NT2/D1 (cell line): ENCODE data around the gene DSCAML1.

Experiments
- DNase-seq: peaks from one replicate; pipeline ENCODE4 v3.0.0-alpha.2; 2011; ENCODE audit warnings: low read depth, low spot score
- H3K27me3 ChIP-seq: 2 replicates; pipeline ENCODE4 v1.6.0; 2011; ENCODE audit warnings: mild to moderate bottlenecking; ENCODE audit not compliant: insufficient read length, insufficient read depth
- H3K36me3 ChIP-seq: 2 replicates; pipeline ENCODE4 v1.6.1; 2011; ENCODE audit warnings: mild to moderate bottlenecking, low read length, mixed read lengths; ENCODE audit not compliant: insufficient read depth, insufficient read length
- H3K4me1 ChIP-seq: 2 replicates; pipeline ENCODE4 v1.5.1; 2011; ENCODE audit not compliant: insufficient read depth, insufficient read length
- H3K4me3 ChIP-seq: 2 replicates; pipeline ENCODE4 v1.5.1; 2011; ENCODE audit warnings: low read depth; ENCODE audit not compliant: insufficient read length
- H3K9ac ChIP-seq: 2 replicates; pipeline ENCODE4 v1.6.0; 2011; ENCODE audit warnings: low read depth; ENCODE audit not compliant: insufficient read length
- H3K9me3 ChIP-seq: 2 replicates; pipeline ENCODE4 v1.5.1; 2011; ENCODE audit warnings: mild to moderate bottlenecking, low read length; ENCODE audit not compliant: insufficient read depth
- SUZ12 ChIP-seq: IDR thresholded peaks from 2 replicates; pipeline ENCODE4 v1.6.1; 2011; ENCODE audit not compliant: insufficient read length, insufficient read depth; ENCODE audit errors: extremely low read depth
- YY1 ChIP-seq: IDR thresholded peaks from 2 replicates; pipeline ENCODE4 v1.6.1; 2011; ENCODE audit not compliant: insufficient read length, insufficient read depth
- ZNF274 ChIP-seq: IDR thresholded peaks from 2 replicates; pipeline ENCODE4 v1.6.1; 2011; ENCODE audit warnings: mild to moderate bottlenecking, low read depth, low read length

Gene DSCAML1

GRCh38 chr11:117597071-117597470, 199.9 kb downstream of the DSCAML1 start:
- H3K4me1 ChIP-seq, result peaks cover 3% of the 10 kb centered on the region
- no peak overlapping the region for H3K4me3 ChIP-seq
- DNase-seq, result peak; percentile 46
- H3K36me3 ChIP-seq, result no peaks in the 10 kb centered on the region
- no peaks in the 10 kb centered on the region for H3K9me3 ChIP-seq
- TF ChIP-seq ZNF274 (no peak), YY1 (no peak), SUZ12 (no peak)
- H3K9ac ChIP-seq, result no peak overlapping the region
- no peaks in the 10 kb centered on the region for H3K27me3 ChIP-seq

- Histone ChIP-seq H3K27me3 (no peaks in the 10 kb centered on the region), H3K4me1 (no peaks in the 10 kb centered on the region)
- DNase-seq, result no peak
These were observed 201.6 kb downstream of the DSCAML1 start for GRCh38 chr11:117595440-117595839.

GRCh38 chr11:117594721-117595120, 202.3 kb downstream of the DSCAML1 start:
- TF ChIP-seq ZNF274, result no peak
- TF ChIP-seq YY1, result no peak
- TF ChIP-seq SUZ12, result no peak
- no peak for DNase-seq
- Histone ChIP-seq H3K9me3 (no peaks in the 10 kb centered on the region), H3K27me3 (no peaks in the 10 kb centered on the region), H3K4me3 (no peak overlapping the region), H3K36me3 (no peaks in the 10 kb centered on the region), H3K4me1 (no peaks in the 10 kb centered on the region), H3K9ac (no peak overlapping the region)

More at GRCh38 chr11:117595440-117595839, 201.6 kb downstream of the DSCAML1 start:
- TF ChIP-seq ZNF274, result no peak
- TF ChIP-seq SUZ12, result no peak
- TF ChIP-seq YY1, result no peak
- H3K9me3 ChIP-seq, result no peaks in the 10 kb centered on the region
- no peaks in the 10 kb centered on the region for H3K36me3 ChIP-seq
- no peak overlapping the region for H3K9ac ChIP-seq
- no peak overlapping the region for H3K4me3 ChIP-seq

GRCh38 chr11:117593065-117593464, 204.0 kb downstream of the DSCAML1 start:
- no peaks in the 10 kb centered on the region for H3K27me3 ChIP-seq
- H3K4me3 ChIP-seq, result no peak overlapping the region
- H3K36me3 ChIP-seq, result no peaks in the 10 kb centered on the region
- TF ChIP-seq YY1, result no peak
- TF ChIP-seq ZNF274, result no peak
- no peak for TF ChIP-seq SUZ12
- no peak overlapping the region for H3K9ac ChIP-seq
- DNase-seq, result no peak
- no peaks in the 10 kb centered on the region for H3K4me1 ChIP-seq
- H3K9me3 ChIP-seq, result no peaks in the 10 kb centered on the region

- Histone ChIP-seq H3K36me3 (no peaks in the 10 kb centered on the region), H3K9me3 (no peaks in the 10 kb centered on the region), H3K4me3 (no peak overlapping the region), H3K27me3 (peaks cover 7% of the 10 kb centered on the region), H3K4me1 (no peaks in the 10 kb centered on the region), H3K9ac (no peak overlapping the region)
- no peak for DNase-seq
- TF ChIP-seq ZNF274, result no peak
- no peak for TF ChIP-seq YY1
- TF ChIP-seq SUZ12, result no peak
These were observed 205.5 kb downstream of the DSCAML1 start for GRCh38 chr11:117591316-117592039.

- Histone ChIP-seq H3K27me3 (peaks cover 7% of the 10 kb centered on the region), H3K4me3 (no peak overlapping the region), H3K4me1 (peaks cover 5% of the 10 kb centered on the region), H3K9ac (no peak overlapping the region), H3K9me3 (no peaks in the 10 kb centered on the region), H3K36me3 (no peaks in the 10 kb centered on the region)
- no peak for DNase-seq
- TF ChIP-seq YY1, result no peak
- no peak for TF ChIP-seq ZNF274
- TF ChIP-seq SUZ12, result no peak
These were observed 208.0 kb downstream of the DSCAML1 start for GRCh38 chr11:117589063-117589462.

GRCh38 chr11:117588166-117588810, 208.7 kb downstream of the DSCAML1 start:
- TF ChIP-seq YY1, result no peak
- TF ChIP-seq ZNF274, result no peak
- no peak for TF ChIP-seq SUZ12
- H3K4me1 ChIP-seq, result peaks cover 7% of the 10 kb centered on the region
- H3K27me3 ChIP-seq, result peaks cover 7% of the 10 kb centered on the region

More at GRCh38 chr11:117588166-117588810, 208.7 kb downstream of the DSCAML1 start:
- no peaks in the 10 kb centered on the region for H3K36me3 ChIP-seq
- DNase-seq, result no peak
- no peak overlapping the region for H3K4me3 ChIP-seq
- no peaks in the 10 kb centered on the region for H3K9me3 ChIP-seq
- H3K9ac ChIP-seq, result no peak overlapping the region
